Body of pancreas (tissue), 4 donors: ENCODE results near the gene HEPHL1.

Source experiments
- POLR2A ChIP-seq, 3 donors: fragments of 450-650 bp; IDR thresholded peaks; one replicate each; pipeline ENCODE4 v1.6.1; 2016; ENCODE audit warnings: antibody characterized with exemption in 3 of 3, mild to moderate bottlenecking in 2 of 3
- TF ChIP-seq, protein P1 (sequence below), 7 experiments: fragments of 450-650 bp in 4 of 7; fragments of 200-600 bp in 3 of 7; sonication (generic) in 3 of 7; IDR thresholded peaks; one replicate each; pipeline ENCODE4 v1.5.1; 2016 to 2019; ENCODE audit warnings: antibody characterized with exemption in 7 of 7

DNA sequence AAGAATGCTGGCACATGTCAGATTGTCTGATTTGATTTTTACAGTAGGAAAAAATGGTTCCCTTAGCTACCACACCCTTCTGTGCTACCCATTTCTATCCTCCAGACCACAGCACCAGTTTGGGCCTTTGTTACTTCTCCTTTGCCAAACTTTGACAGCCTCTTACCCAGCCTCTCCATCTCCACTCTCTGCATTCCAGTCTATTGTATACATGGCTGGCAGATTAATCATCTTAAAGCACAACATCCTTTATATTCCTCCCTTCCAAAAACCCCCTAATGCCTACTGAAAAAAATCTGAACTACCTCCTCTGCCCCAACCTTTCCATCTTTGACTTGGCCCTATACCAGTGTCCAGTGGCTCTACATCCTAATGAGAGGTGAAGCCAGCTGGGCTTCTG, 96.7 kb downstream of the HEPHL1 start:
- TF ChIP-seq POLR2A (IDR thresholded peaks at IDR 0.05): no peak
- TF ChIP-seq, protein P1, sequence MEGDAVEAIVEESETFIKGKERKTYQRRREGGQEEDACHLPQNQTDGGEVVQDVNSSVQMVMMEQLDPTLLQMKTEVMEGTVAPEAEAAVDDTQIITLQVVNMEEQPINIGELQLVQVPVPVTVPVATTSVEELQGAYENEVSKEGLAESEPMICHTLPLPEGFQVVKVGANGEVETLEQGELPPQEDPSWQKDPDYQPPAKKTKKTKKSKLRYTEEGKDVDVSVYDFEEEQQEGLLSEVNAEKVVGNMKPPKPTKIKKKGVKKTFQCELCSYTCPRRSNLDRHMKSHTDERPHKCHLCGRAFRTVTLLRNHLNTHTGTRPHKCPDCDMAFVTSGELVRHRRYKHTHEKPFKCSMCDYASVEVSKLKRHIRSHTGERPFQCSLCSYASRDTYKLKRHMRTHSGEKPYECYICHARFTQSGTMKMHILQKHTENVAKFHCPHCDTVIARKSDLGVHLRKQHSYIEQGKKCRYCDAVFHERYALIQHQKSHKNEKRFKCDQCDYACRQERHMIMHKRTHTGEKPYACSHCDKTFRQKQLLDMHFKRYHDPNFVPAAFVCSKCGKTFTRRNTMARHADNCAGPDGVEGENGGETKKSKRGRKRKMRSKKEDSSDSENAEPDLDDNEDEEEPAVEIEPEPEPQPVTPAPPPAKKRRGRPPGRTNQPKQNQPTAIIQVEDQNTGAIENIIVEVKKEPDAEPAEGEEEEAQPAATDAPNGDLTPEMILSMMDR (IDR thresholded peaks at IDR 0.05): no peak
